HCT116 (cell line): ENCODE data around the gene WDR5. TPM values are rescaled to one million over a fixed set of nuclear protein-coding genes. Genes with fewer than 3 reads are reported as not detected.

Source experiments
- ATAC-seq: fragments of 200-7000 bp; cut with Tn5 transposase; 2 replicates; pipeline ENCODE4 v1.9.1; 2020; ENCODE audit warnings: mild to moderate bottlenecking, moderate library complexity
- BruUV-seq: library from RNA; stranded (reverse); fragments of 400-500 nt; replicated peaks from 2 replicates; lab custom pipeline; 2021; lab: Mats Ljungman, UMichigan
- CTCF ChIA-PET: fragments of 300-600 bp; sonication (Branson Sonifier 250); formaldehyde crosslinking; loops from one replicate; lab custom pipeline; 2021; ENCODE audit warnings: antibody characterized with exemption; lab: Charles Lee
- POLR2A ChIA-PET: fragments of 300-600, 350-600 bp; sonication (Branson Sonifier 250); formaldehyde crosslinking; loops from one replicate; lab custom pipeline; 2021; ENCODE audit warnings: antibody characterized with exemption; lab: Charles Lee
- RAD21 ChIA-PET, 2 experiments: fragments of 300-600 bp; sonication (Branson Sonifier 250); formaldehyde crosslinking; loops; one replicate each; lab custom pipeline; 2023; ENCODE audit warnings: low total read pairs in 2 of 2; ENCODE audit not compliant: uncharacterized antibody in 2 of 2, unreplicated experiment in 2 of 2, low non-redundant PET in 1 of 2; lab: Charles Lee
- DNase-seq: peaks from one replicate; pipeline ENCODE4 v3.0.0-alpha.2; 2010; ENCODE audit warnings: low read depth, low spot score
- H2AFZ ChIP-seq: fragments of 200-600 bp; shearing (Covaris generic), sonication (generic); 2 replicates; pipeline ENCODE4 v1.6.1; 2017; ENCODE audit warnings: low read depth, mixed run types, mixed read lengths, antibody characterized with exemption, low read length; ENCODE audit not compliant: poor library complexity, severe bottlenecking
- H3K27ac ChIP-seq: 2 replicates; pipeline ENCODE4 v1.5.1; 2012; ENCODE audit warnings: low read depth, low read length
- H3K27me3 ChIP-seq: fragments of 200-600 bp; sonication (generic); 2 replicates; pipeline ENCODE4 v1.6.1; 2016; ENCODE audit warnings: mixed run types, low read length, mixed read lengths; ENCODE audit not compliant: insufficient read depth
- H3K36me3 ChIP-seq, 2 experiments: fragments of 200-500 bp in 1 of 2; fragments of 200-600 bp in 1 of 2; sonication (Bioruptor generic) in 1 of 2; sonication (generic) in 1 of 2; 2 replicates each; pipeline versions ENCODE4 v1.5.1 to v1.6.1; 2014 to 2016; ENCODE audit warnings: low read length in 2 of 2, inconsistent platforms in 1 of 2, mixed read lengths in 1 of 2, mixed run types in 1 of 2; ENCODE audit not compliant: insufficient read depth in 2 of 2, control insufficient read depth in 1 of 2
- H3K4me1 ChIP-seq, 2 experiments: fragments of 200-600 bp in 1 of 2; sonication (generic) in 1 of 2; 2 replicates each; pipeline versions ENCODE4 v1.5.1 to v1.6.1; 2012 to 2017; ENCODE audit warnings: low read length in 2 of 2, inconsistent platforms in 1 of 2, mild to moderate bottlenecking in 1 of 2, mixed read lengths in 1 of 2, mixed run types in 1 of 2, moderate library complexity in 1 of 2; ENCODE audit not compliant: insufficient read depth in 2 of 2, control insufficient read depth in 1 of 2
- H3K4me2 ChIP-seq: fragments of 200-600 bp; sonication (generic); 2 replicates; pipeline ENCODE4 v1.6.1; 2017; ENCODE audit warnings: mixed run types, low read length, mixed read lengths
- H3K4me3 ChIP-seq, 2 experiments: fragments of 200-600 bp in 1 of 2; sonication (generic) in 1 of 2; replicated peaks in 1 of 2; 2 replicates each; pipeline ENCODE4 v1.5.1; 2011 to 2016; ENCODE audit warnings: low read length in 2 of 2, control low read depth in 1 of 2, low read depth in 1 of 2, mild to moderate bottlenecking in 1 of 2, mixed read lengths in 1 of 2, mixed run types in 1 of 2
- H3K79me2 ChIP-seq: fragments of 200-600 bp; sonication (generic); 2 replicates; pipeline ENCODE4 v1.6.1; 2017; ENCODE audit warnings: mild to moderate bottlenecking, mixed run types, low read length, moderate library complexity, mixed read lengths; ENCODE audit not compliant: insufficient read depth
- H3K9ac ChIP-seq: fragments of 200-600 bp; sonication (generic); 2 replicates; pipeline ENCODE4 v1.6.1; 2016; ENCODE audit warnings: low read length, mixed read lengths
- H3K9me2 ChIP-seq: fragments of 200-600 bp; sonication (generic), shearing (Covaris generic); 2 replicates; pipeline ENCODE4 v1.6.1; 2017; ENCODE audit warnings: mixed run types, mild to moderate bottlenecking, moderate library complexity; ENCODE audit not compliant: insufficient read depth
- H3K9me3 ChIP-seq, 2 experiments: fragments of 200-500 bp in 1 of 2; fragments of 200-600 bp in 1 of 2; sonication (Bioruptor generic) in 1 of 2; sonication (generic) in 1 of 2; 2 replicates each; pipeline ENCODE4 v1.6.1; 2014 to 2017; ENCODE audit warnings: low read length in 2 of 2, mixed read lengths in 2 of 2, inconsistent platforms in 1 of 2, low read depth in 1 of 2, mild to moderate bottlenecking in 1 of 2, mixed run types in 1 of 2, moderate library complexity in 1 of 2; ENCODE audit not compliant: control insufficient read depth in 1 of 2, insufficient read depth in 1 of 2
- H4K20me1 ChIP-seq: fragments of 200-600 bp; sonication (generic), shearing (Covaris generic); 2 replicates; pipeline ENCODE4 v1.6.1; 2017; ENCODE audit warnings: mixed run types, mild to moderate bottlenecking, moderate library complexity; ENCODE audit not compliant: insufficient read depth
- CBX3 ChIP-seq: IDR thresholded peaks from 2 replicates; pipeline ENCODE4 v1.6.1; 2012; ENCODE audit warnings: low read depth
- CEBPB ChIP-seq: IDR thresholded peaks from 2 replicates; pipeline ENCODE4 v1.6.1; 2012; ENCODE audit warnings: low read depth
- CTCF ChIP-seq, 3 experiments: fragments of 200-600 bp in 1 of 3; sonication (generic) in 1 of 3; IDR thresholded peaks in 2 of 3; conservative IDR thresholded peaks in 1 of 3; 2 replicates each; pipeline ENCODE4 v1.5.1; 2012 to 2017; ENCODE audit warnings: low read depth in 2 of 3, low read length in 2 of 3, antibody characterized with exemption in 1 of 3, borderline replicate concordance in 1 of 3, control low read depth in 1 of 3, mild to moderate bottlenecking in 1 of 3, mixed read lengths in 1 of 3, mixed run types in 1 of 3, moderate library complexity in 1 of 3; ENCODE audit not compliant: insufficient read depth in 1 of 3
- ELF1 ChIP-seq: IDR thresholded peaks from 2 replicates; pipeline ENCODE4 v1.6.1; 2012; ENCODE audit warnings: low read depth, borderline replicate concordance
- EZH2phosphoT487 ChIP-seq: fragments of 200-600 bp; IDR thresholded peaks from 2 replicates; pipeline ENCODE4 v1.6.1; 2018; ENCODE audit warnings: antibody characterized with exemption, borderline replicate concordance
- JUND ChIP-seq: IDR thresholded peaks from 2 replicates; pipeline ENCODE4 v1.6.1; 2012
- MAX ChIP-seq: IDR thresholded peaks from 2 replicates; pipeline ENCODE4 v1.6.1; 2012
- POLR2A ChIP-seq: IDR thresholded peaks from 2 replicates; pipeline ENCODE4 v1.7.0; 2011; ENCODE audit warnings: borderline replicate concordance; ENCODE audit not compliant: insufficient read depth, insufficient read length; ENCODE audit errors: extremely low read depth
- POLR2AphosphoS5 ChIP-seq: IDR thresholded peaks from 2 replicates; pipeline ENCODE4 v1.6.1; 2011; ENCODE audit warnings: mild to moderate bottlenecking, low read depth, low read length, moderate library complexity
- RAD21 ChIP-seq: IDR thresholded peaks from 2 replicates; pipeline ENCODE4 v1.6.1; 2012; ENCODE audit warnings: low read depth, mild to moderate bottlenecking
- SIN3A ChIP-seq: IDR thresholded peaks from 2 replicates; pipeline ENCODE4 v1.6.1; 2012; ENCODE audit warnings: low read depth
- SRF ChIP-seq: IDR thresholded peaks from 2 replicates; pipeline ENCODE4 v1.6.1; 2012; ENCODE audit warnings: low read depth
- TCF7L2 ChIP-seq: IDR thresholded peaks from 2 replicates; pipeline ENCODE4 v1.7.0; 2011; ENCODE audit warnings: borderline replicate concordance, inconsistent platforms; ENCODE audit not compliant: insufficient read depth, insufficient read length; ENCODE audit errors: extremely low read depth
- ZBTB33 ChIP-seq: IDR thresholded peaks from 2 replicates; pipeline ENCODE4 v1.6.1; 2011; ENCODE audit warnings: mild to moderate bottlenecking, low read length, moderate library complexity; ENCODE audit not compliant: insufficient replicate concordance; ENCODE audit errors: extremely low read depth
- ZFX ChIP-seq: fragments of 450-650 bp; IDR thresholded peaks from 2 replicates; pipeline ENCODE4 v1.6.1; 2017
- ZNF274 ChIP-seq: fragments of 200-500 bp; sonication (Bioruptor generic); IDR thresholded peaks from 2 replicates; pipeline ENCODE4 v1.6.1; 2014; ENCODE audit warnings: mild to moderate bottlenecking, low read depth, low read length, inconsistent platforms
- intact Hi-C: fragments of 100-400 bp; cut with micrococcal nuclease; formaldehyde crosslinking; loops from 2 replicates; pipeline ENCODE4 v1.10.0; 2022
- total RNA-seq: library from RNA; stranded (reverse); gene quantifications from one replicate; pipeline ENCODE4 v1.2.1, GENCODE V29; 2021; ENCODE audit not compliant: unreplicated experiment
- TF ChIP-seq, protein P1 (sequence below): IDR thresholded peaks from 2 replicates; pipeline ENCODE4 v1.6.1; 2012

Gene WDR5
- total RNA-seq, 1 experiment from 2014 or later: 55.8 TPM

- Histone ChIP-seq H3K79me2 (no peaks in the 10 kb centered on the region), H3K27ac (no peak overlapping the region), H3K9ac (no peak overlapping the region), H3K4me3 (no peak overlapping the region), H3K36me3 (no peaks in the 10 kb centered on the region), H3K27me3 (no peaks in the 10 kb centered on the region), H3K4me1 (no peaks in the 10 kb centered on the region), H3K9me3 (no peaks in the 10 kb centered on the region), H4K20me1 (no peaks in the 10 kb centered on the region), H2AFZ (no peak overlapping the region), H3K9me2 (no peaks in the 10 kb centered on the region), H3K4me2 (no peak overlapping the region)
- intact Hi-C loops: no loop called here
- no peak for DNase-seq
- CTCF ChIA-PET: no interaction called here
- POLR2A ChIA-PET: no interaction called here
- TF ChIP-seq ELF1: no peak
- no peak for TF ChIP-seq SRF
- TF ChIP-seq SIN3A: no peak
- no peak for TF ChIP-seq RAD21
- TF ChIP-seq POLR2AphosphoS5: no peak
- TF ChIP-seq POLR2A: no peak
- TF ChIP-seq ZNF274: no peak
- TF ChIP-seq, protein P1, sequence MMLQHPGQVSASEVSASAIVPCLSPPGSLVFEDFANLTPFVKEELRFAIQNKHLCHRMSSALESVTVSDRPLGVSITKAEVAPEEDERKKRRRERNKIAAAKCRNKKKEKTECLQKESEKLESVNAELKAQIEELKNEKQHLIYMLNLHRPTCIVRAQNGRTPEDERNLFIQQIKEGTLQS: no peak
- no peak for TF ChIP-seq ZFX
- no peak for TF ChIP-seq ZBTB33
- no peak for ATAC-seq
- RAD21 ChIA-PET: no interaction called here
- BruUV-seq: no TSS peak
Measured at GRCh38 chr9:134203224-134203623, 67.3 kb downstream of the WDR5 start.

DNA sequence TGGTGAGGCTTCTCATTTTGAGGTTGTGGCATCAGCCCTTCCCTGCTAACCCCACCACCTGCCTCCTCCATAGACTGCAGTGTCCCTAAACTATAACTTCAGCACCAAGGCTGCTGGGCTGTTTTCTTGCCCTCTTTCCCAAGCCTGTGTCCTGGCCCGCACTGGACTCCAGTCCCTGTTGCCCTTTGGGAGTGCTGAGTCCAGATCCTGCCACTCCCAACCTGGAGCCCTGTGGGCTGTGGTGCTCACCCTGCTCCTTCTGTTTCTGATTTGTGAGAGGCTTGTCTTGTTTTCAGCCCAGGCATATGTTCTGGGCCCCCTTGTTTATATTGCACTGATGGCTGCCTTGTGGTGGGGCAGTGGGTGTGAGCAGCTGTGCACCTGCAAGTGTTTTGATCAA lies 68.2 kb downstream of the WDR5 start:
- ATAC-seq: no peak
- H3K9me2 ChIP-seq: no peaks in the 10 kb centered on the region
- no peak overlapping the region for H3K4me2 ChIP-seq
- no peak overlapping the region for H3K9ac ChIP-seq
- POLR2A ChIA-PET: no interaction called here
- RAD21 ChIA-PET: no interaction called here
- no peak overlapping the region for H3K4me3 ChIP-seq
- H3K9me3 ChIP-seq: no peaks in the 10 kb centered on the region
- H3K36me3 ChIP-seq: no peaks in the 10 kb centered on the region
- intact Hi-C loops: no loop called here
- H3K27ac ChIP-seq: no peak overlapping the region
- H3K27me3 ChIP-seq: no peaks in the 10 kb centered on the region
- H3K4me1 ChIP-seq: no peaks in the 10 kb centered on the region
- no peak overlapping the region for H2AFZ ChIP-seq
- H4K20me1 ChIP-seq: no peaks in the 10 kb centered on the region
- CTCF ChIA-PET: no interaction called here
- DNase-seq: no peak
- no peaks in the 10 kb centered on the region for H3K79me2 ChIP-seq
- BruUV-seq: no TSS peak
- TF ChIP-seq SRF (no peak), POLR2A (no peak), TCF7L2 (no peak), ZNF274 (no peak), CTCF (IDR thresholded peaks at IDR 0.05 in 2 of 3, conservative IDR thresholded peaks at IDR 0.05 in 1 of 3; ENCODE audit: borderline replicate concordance in 1 of 3, insufficient read depth in 1 of 3, low read depth in 2 of 3, low read length in 2 of 3) (no peak), MAX (no peak), CBX3 (no peak), EZH2phosphoT487 (no peak), CEBPB (no peak), JUND (no peak)
- TF ChIP-seq, protein P1: no peak
